ENCODE results near the gene RASGEF1C.

The RASGEF1C gene

GRCh38 chr5:180069589-180070247, 139.3 kb downstream of the RASGEF1C start:
- Histone ChIP-seq H3K9me3 (ENCODE audit: control insufficient read depth, insufficient read depth, low read depth, low read length) (peaks cover 11% of the 10 kb centered on the region), H3K27me3 (ENCODE audit: control insufficient read depth, insufficient read depth, low read length) (peaks cover 23% of the 10 kb centered on the region), H3K36me3 (ENCODE audit: control insufficient read depth, insufficient read depth, low read length) (no peaks in the 10 kb centered on the region), H3K27ac (ENCODE audit: low read depth, low read length) (no peak overlapping the region), H3K9ac (ENCODE audit: low read length) (peak overlapping the region; percentile 87), H3K4me3 (ENCODE audit: low read depth, low read length) (peak overlapping the region; percentile 97), H3K4me1 (ENCODE audit: control insufficient read depth, insufficient read depth, low read length) (peaks cover 31% of the 10 kb centered on the region)

GRCh38 chr5:180068519-180069090, 140.4 kb downstream of the RASGEF1C start:
- no peaks in the 10 kb centered on the region for H3K36me3 ChIP-seq (ENCODE audit: control insufficient read depth, insufficient read depth, low read length)
- peaks cover 31% of the 10 kb centered on the region for H3K4me1 ChIP-seq (ENCODE audit: control insufficient read depth, insufficient read depth, low read length)
- H3K4me3 ChIP-seq (ENCODE audit: low read depth, low read length) = peak overlapping the region; percentile 39
- peaks cover 11% of the 10 kb centered on the region for H3K9me3 ChIP-seq (ENCODE audit: control insufficient read depth, insufficient read depth, low read depth, low read length)
- no peak overlapping the region for H3K9ac ChIP-seq (ENCODE audit: low read length)
- no peak overlapping the region for H3K27ac ChIP-seq (ENCODE audit: low read depth, low read length)
- peaks cover 15% of the 10 kb centered on the region for H3K27me3 ChIP-seq (ENCODE audit: control insufficient read depth, insufficient read depth, low read length)

- Histone ChIP-seq H3K9ac (ENCODE audit: low read length) (peak overlapping the region; percentile 38), H3K27me3 (ENCODE audit: control insufficient read depth, insufficient read depth, low read length) (peaks cover 9% of the 10 kb centered on the region), H3K36me3 (ENCODE audit: control insufficient read depth, insufficient read depth, low read length) (no peaks in the 10 kb centered on the region), H3K9me3 (ENCODE audit: control insufficient read depth, insufficient read depth, low read depth, low read length) (peaks cover 11% of the 10 kb centered on the region), H3K4me1 (ENCODE audit: control insufficient read depth, insufficient read depth, low read length) (peaks cover 31% of the 10 kb centered on the region), H3K4me3 (ENCODE audit: low read depth, low read length) (peak overlapping the region; percentile 39), H3K27ac (ENCODE audit: low read depth, low read length) (no peak overlapping the region)
These were observed 141.0 kb downstream of the RASGEF1C start for GRCh38 chr5:180067986-180068385.

- Histone ChIP-seq H3K9ac (ENCODE audit: low read length) (no peak overlapping the region), H3K4me1 (ENCODE audit: control insufficient read depth, insufficient read depth, low read length) (peaks cover 29% of the 10 kb centered on the region), H3K36me3 (ENCODE audit: control insufficient read depth, insufficient read depth, low read length) (no peaks in the 10 kb centered on the region), H3K27me3 (ENCODE audit: control insufficient read depth, insufficient read depth, low read length) (no peaks in the 10 kb centered on the region), H3K4me3 (ENCODE audit: low read depth, low read length) (no peak overlapping the region), H3K9me3 (ENCODE audit: control insufficient read depth, insufficient read depth, low read depth, low read length) (0 out of 2 replicates have a peak, but pooled peaks cover 3% of the 10 kb centered on the region), H3K27ac (ENCODE audit: low read depth, low read length) (no peak overlapping the region)
These were observed 148.8 kb downstream of the RASGEF1C start for GRCh38 chr5:180060192-180060591.

GRCh38 chr5:180059326-180059725, 149.7 kb downstream of the RASGEF1C start:
- Histone ChIP-seq H3K4me1 (ENCODE audit: control insufficient read depth, insufficient read depth, low read length) (peaks cover 33% of the 10 kb centered on the region), H3K36me3 (ENCODE audit: control insufficient read depth, insufficient read depth, low read length) (no peaks in the 10 kb centered on the region), H3K4me3 (ENCODE audit: low read depth, low read length) (no peak overlapping the region), H3K27ac (ENCODE audit: low read depth, low read length) (no peak overlapping the region), H3K9ac (ENCODE audit: low read length) (no peak overlapping the region), H3K9me3 (ENCODE audit: control insufficient read depth, insufficient read depth, low read depth, low read length) (0 out of 2 replicates have a peak, but pooled peaks cover 3% of the 10 kb centered on the region), H3K27me3 (ENCODE audit: control insufficient read depth, insufficient read depth, low read length) (no peaks in the 10 kb centered on the region)

GRCh38 chr5:180056153-180056552, 152.9 kb downstream of the RASGEF1C start:
- no peaks in the 10 kb centered on the region for H3K36me3 ChIP-seq (ENCODE audit: control insufficient read depth, insufficient read depth, low read length)
- H3K4me1 ChIP-seq (ENCODE audit: control insufficient read depth, insufficient read depth, low read length) = peaks cover 43% of the 10 kb centered on the region
- no peaks in the 10 kb centered on the region for H3K9me3 ChIP-seq (ENCODE audit: control insufficient read depth, insufficient read depth, low read depth, low read length)
- no peak overlapping the region for H3K9ac ChIP-seq (ENCODE audit: low read length)
- H3K4me3 ChIP-seq (ENCODE audit: low read depth, low read length) = no peak overlapping the region
- H3K27me3 ChIP-seq (ENCODE audit: control insufficient read depth, insufficient read depth, low read length) = no peaks in the 10 kb centered on the region
- no peak overlapping the region for H3K27ac ChIP-seq (ENCODE audit: low read depth, low read length)

GRCh38 chr5:180054226-180054625, 154.8 kb downstream of the RASGEF1C start:
- no peak overlapping the region for H3K4me3 ChIP-seq (ENCODE audit: low read depth, low read length)
- H3K27me3 ChIP-seq (ENCODE audit: control insufficient read depth, insufficient read depth, low read length) = no peaks in the 10 kb centered on the region
- H3K27ac ChIP-seq (ENCODE audit: low read depth, low read length) = no peak overlapping the region
- no peaks in the 10 kb centered on the region for H3K36me3 ChIP-seq (ENCODE audit: control insufficient read depth, insufficient read depth, low read length)
- no peak overlapping the region for H3K9ac ChIP-seq (ENCODE audit: low read length)
- no peaks in the 10 kb centered on the region for H3K9me3 ChIP-seq (ENCODE audit: control insufficient read depth, insufficient read depth, low read depth, low read length)
- H3K4me1 ChIP-seq (ENCODE audit: control insufficient read depth, insufficient read depth, low read length) = peaks cover 39% of the 10 kb centered on the region

- H3K27ac ChIP-seq (ENCODE audit: low read depth, low read length) = no peak overlapping the region
- H3K9me3 ChIP-seq (ENCODE audit: control insufficient read depth, insufficient read depth, low read depth, low read length) = no peaks in the 10 kb centered on the region
- no peaks in the 10 kb centered on the region for H3K27me3 ChIP-seq (ENCODE audit: control insufficient read depth, insufficient read depth, low read length)
- H3K9ac ChIP-seq (ENCODE audit: low read length) = no peak overlapping the region
- no peak overlapping the region for H3K4me3 ChIP-seq (ENCODE audit: low read depth, low read length)
- H3K4me1 ChIP-seq (ENCODE audit: control insufficient read depth, insufficient read depth, low read length) = peaks cover 44% of the 10 kb centered on the region
- H3K36me3 ChIP-seq (ENCODE audit: control insufficient read depth, insufficient read depth, low read length) = no peaks in the 10 kb centered on the region
These were observed 155.9 kb downstream of the RASGEF1C start for GRCh38 chr5:180053061-180053602.

- Histone ChIP-seq H3K4me1 (ENCODE audit: control insufficient read depth, insufficient read depth, low read length) (peaks cover 44% of the 10 kb centered on the region), H3K27me3 (ENCODE audit: control insufficient read depth, insufficient read depth, low read length) (no peaks in the 10 kb centered on the region), H3K27ac (ENCODE audit: low read depth, low read length) (no peak overlapping the region), H3K9ac (ENCODE audit: low read length) (no peak overlapping the region), H3K4me3 (ENCODE audit: low read depth, low read length) (no peak overlapping the region), H3K36me3 (ENCODE audit: control insufficient read depth, insufficient read depth, low read length) (no peaks in the 10 kb centered on the region), H3K9me3 (ENCODE audit: control insufficient read depth, insufficient read depth, low read depth, low read length) (peaks cover 3% of the 10 kb centered on the region; the same call in 1 of the 2 replicates)
These were observed 156.7 kb downstream of the RASGEF1C start for GRCh38 chr5:180052211-180052818.
